Osteoblast (primary cell): ENCODE measurements around the gene CRYBB2. TPM values are rescaled to one million over a fixed set of nuclear protein-coding genes. Genes with fewer than 3 reads are reported as not detected.

Experiments used
- DNase-seq: peaks from one replicate; pipeline ENCODE4 v3.0.0; 2011; ENCODE audit warnings: low spot score, mixed read lengths; ENCODE audit not compliant: insufficient read length; ENCODE audit errors: missing footprints
- H2AFZ ChIP-seq: 2 replicates; pipeline ENCODE4 v1.6.0; 2011; ENCODE audit warnings: mild to moderate bottlenecking, low read length
- H3K27ac ChIP-seq: 2 replicates; pipeline ENCODE4 v1.5.1; 2011; ENCODE audit warnings: mild to moderate bottlenecking, low read depth, low read length, moderate library complexity
- H3K27me3 ChIP-seq: 2 replicates; pipeline ENCODE4 v1.6.0; 2012; ENCODE audit warnings: mild to moderate bottlenecking, control low read depth, inconsistent platforms, low read length, moderate library complexity; ENCODE audit not compliant: insufficient read depth
- H3K36me3 ChIP-seq: 2 replicates; pipeline ENCODE4 v1.5.1; 2011; ENCODE audit warnings: mild to moderate bottlenecking, low read length, control low read depth, moderate library complexity; ENCODE audit not compliant: insufficient read depth
- H3K4me1 ChIP-seq: 2 replicates; pipeline ENCODE4 v1.5.1; 2011; ENCODE audit warnings: mild to moderate bottlenecking, low read length, control low read depth, moderate library complexity; ENCODE audit not compliant: insufficient read depth
- H3K4me2 ChIP-seq: 2 replicates; pipeline ENCODE4 v1.6.0; 2011; ENCODE audit warnings: mild to moderate bottlenecking, low read length; ENCODE audit not compliant: insufficient read depth
- H3K4me3 ChIP-seq: fragments of 200-600 bp; sonication (generic); 3 replicates; pipeline ENCODE4 v1.5.1; 2012; ENCODE audit warnings: mild to moderate bottlenecking, low read length, inconsistent platforms; ENCODE audit not compliant: insufficient read depth
- H3K79me2 ChIP-seq: 2 replicates; pipeline ENCODE4 v1.6.0; 2012; ENCODE audit warnings: mild to moderate bottlenecking, low read length, control low read depth, inconsistent platforms; ENCODE audit not compliant: insufficient read depth
- H3K9me3 ChIP-seq: 2 replicates; pipeline ENCODE4 v1.5.1; 2011; ENCODE audit warnings: low read depth, low read length, control low read depth
- H4K20me1 ChIP-seq: 2 replicates; pipeline ENCODE4 v1.6.0; 2012; ENCODE audit warnings: mild to moderate bottlenecking, low read length, control low read depth; ENCODE audit not compliant: insufficient read depth
- total RNA-seq: library from RNA; depleted of rRNA; stranded (reverse); fragments of >200 nt; gene quantifications from 2 replicates; pipeline ENCODE4 v1.2.3, GENCODE V29; 2012
- TF ChIP-seq, protein P1 (sequence below): IDR thresholded peaks from 2 replicates; pipeline ENCODE4 v1.5.1; 2011; ENCODE audit warnings: mild to moderate bottlenecking, low read depth, low read length, moderate library complexity; ENCODE audit errors: extremely low read depth

Gene CRYBB2
- total RNA-seq, 1 donor: not detected

DNA sequence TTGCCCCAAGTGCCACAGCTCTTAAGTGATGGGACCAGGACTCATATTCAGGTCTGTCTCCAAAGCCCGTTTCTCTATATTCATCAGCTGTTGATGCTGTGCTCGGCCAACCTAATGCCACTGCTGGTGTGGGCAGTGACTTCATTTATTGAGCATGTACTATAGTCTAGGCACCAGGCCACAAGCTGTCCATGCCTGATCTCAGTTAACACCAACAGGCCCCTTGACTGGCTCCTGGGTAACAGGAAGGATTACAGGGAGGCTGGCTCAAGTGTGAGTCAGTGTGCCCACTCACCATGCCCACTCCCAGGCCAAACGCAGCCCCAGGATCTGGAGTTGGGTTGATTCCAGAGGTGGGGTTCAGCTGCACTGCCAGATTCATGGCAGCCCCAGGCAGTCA is 8.6 kb upstream of the CRYBB2 start:
- Histone ChIP-seq H3K4me2 (no peak overlapping the region), H4K20me1 (no peaks in the 10 kb centered on the region), H3K79me2 (no peaks in the 10 kb centered on the region), H3K9me3 (no peaks in the 10 kb centered on the region), H3K4me1 (no peaks in the 10 kb centered on the region), H3K27ac (no peak overlapping the region), H3K4me3 (no peak overlapping the region), H3K27me3 (no peaks in the 10 kb centered on the region), H3K36me3 (no peaks in the 10 kb centered on the region), H2AFZ (no peak overlapping the region)
- DNase-seq: no peak
- TF ChIP-seq, protein P1, sequence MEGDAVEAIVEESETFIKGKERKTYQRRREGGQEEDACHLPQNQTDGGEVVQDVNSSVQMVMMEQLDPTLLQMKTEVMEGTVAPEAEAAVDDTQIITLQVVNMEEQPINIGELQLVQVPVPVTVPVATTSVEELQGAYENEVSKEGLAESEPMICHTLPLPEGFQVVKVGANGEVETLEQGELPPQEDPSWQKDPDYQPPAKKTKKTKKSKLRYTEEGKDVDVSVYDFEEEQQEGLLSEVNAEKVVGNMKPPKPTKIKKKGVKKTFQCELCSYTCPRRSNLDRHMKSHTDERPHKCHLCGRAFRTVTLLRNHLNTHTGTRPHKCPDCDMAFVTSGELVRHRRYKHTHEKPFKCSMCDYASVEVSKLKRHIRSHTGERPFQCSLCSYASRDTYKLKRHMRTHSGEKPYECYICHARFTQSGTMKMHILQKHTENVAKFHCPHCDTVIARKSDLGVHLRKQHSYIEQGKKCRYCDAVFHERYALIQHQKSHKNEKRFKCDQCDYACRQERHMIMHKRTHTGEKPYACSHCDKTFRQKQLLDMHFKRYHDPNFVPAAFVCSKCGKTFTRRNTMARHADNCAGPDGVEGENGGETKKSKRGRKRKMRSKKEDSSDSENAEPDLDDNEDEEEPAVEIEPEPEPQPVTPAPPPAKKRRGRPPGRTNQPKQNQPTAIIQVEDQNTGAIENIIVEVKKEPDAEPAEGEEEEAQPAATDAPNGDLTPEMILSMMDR: no peak

DNA sequence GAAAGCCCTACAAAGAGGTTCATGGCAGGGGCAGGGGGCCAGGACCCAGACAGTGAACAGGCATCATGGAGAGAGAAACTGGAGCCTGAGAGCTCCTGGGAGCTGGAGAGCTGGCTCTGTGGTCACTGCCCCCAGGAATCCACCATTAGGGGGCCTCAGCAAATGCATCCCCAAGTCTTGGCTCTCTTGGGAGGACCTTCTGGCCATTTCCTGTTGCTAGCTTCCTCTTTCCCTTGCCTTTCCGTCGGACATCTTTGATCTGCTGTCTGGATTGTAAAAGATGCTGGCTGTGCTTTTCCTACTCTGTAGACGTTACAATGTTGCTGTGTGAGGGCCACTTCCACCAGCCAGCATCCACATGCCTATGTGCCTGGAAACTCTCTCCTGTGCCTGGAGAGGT is 7.1 kb upstream of the CRYBB2 start:
- H3K27ac ChIP-seq: no peak overlapping the region
- no peaks in the 10 kb centered on the region for H4K20me1 ChIP-seq
- no peak for DNase-seq
- H3K9me3 ChIP-seq: no peaks in the 10 kb centered on the region
- H3K4me1 ChIP-seq: no peaks in the 10 kb centered on the region
- no peaks in the 10 kb centered on the region for H3K79me2 ChIP-seq
- no peak overlapping the region for H2AFZ ChIP-seq
- H3K27me3 ChIP-seq: no peaks in the 10 kb centered on the region
- no peak overlapping the region for H3K4me3 ChIP-seq
- TF ChIP-seq, protein P1: no peak
- H3K4me2 ChIP-seq: no peak overlapping the region
- no peaks in the 10 kb centered on the region for H3K36me3 ChIP-seq

DNA sequence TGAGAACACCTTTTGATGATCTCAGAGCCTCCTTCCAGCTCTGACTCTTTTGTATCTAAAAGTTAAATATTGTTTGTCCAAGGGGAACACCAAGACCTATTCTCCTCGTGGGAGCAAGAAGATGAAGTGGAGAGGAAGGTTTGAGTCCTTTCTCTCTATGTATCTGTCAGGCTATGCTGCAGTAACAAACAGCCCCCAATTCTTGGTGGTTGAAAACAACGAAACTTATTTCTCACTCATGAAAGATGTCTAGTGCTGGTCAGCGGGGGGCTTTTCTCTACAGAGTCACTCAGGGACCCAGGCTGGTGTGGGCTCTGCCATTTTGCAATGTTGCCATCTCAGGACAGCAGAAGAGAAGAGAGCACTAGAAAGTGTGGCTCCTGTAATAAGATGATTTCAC is 6.2 kb upstream of the CRYBB2 start:
- Histone ChIP-seq H3K4me3 (no peak overlapping the region), H3K4me2 (no peak overlapping the region), H3K27me3 (no peaks in the 10 kb centered on the region), H3K9me3 (no peaks in the 10 kb centered on the region), H4K20me1 (no peaks in the 10 kb centered on the region), H3K79me2 (no peaks in the 10 kb centered on the region), H3K4me1 (no peaks in the 10 kb centered on the region), H3K36me3 (no peaks in the 10 kb centered on the region), H3K27ac (no peak overlapping the region), H2AFZ (no peak overlapping the region)
- TF ChIP-seq, protein P1: no peak
- no peak for DNase-seq

DNA sequence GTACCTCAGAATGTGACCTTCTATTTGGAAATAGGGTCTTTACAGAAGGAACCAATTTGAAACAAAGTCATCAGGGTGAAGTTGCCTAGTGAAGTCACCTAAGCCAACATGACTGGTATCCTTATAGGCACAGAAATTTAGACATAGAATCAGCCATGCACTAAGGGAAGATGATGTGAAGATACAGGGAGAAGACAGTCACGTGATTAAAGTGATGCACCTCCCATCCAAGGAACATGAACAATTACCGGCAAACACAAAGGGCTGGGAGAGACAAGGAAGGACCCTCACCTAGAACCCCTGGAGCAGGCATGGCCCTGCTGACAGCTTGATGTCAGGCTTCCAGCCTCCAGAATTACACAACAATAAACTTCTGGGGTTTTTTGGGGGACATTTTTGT is 3.2 kb upstream of the CRYBB2 start:
- no peak overlapping the region for H2AFZ ChIP-seq
- TF ChIP-seq, protein P1: no peak
- H3K79me2 ChIP-seq: no peaks in the 10 kb centered on the region
- no peaks in the 10 kb centered on the region for H3K36me3 ChIP-seq
- H3K4me3 ChIP-seq: no peak overlapping the region
- no peak for DNase-seq
- peaks cover 3% of the 10 kb centered on the region for H3K27me3 ChIP-seq
- H3K9me3 ChIP-seq: no peaks in the 10 kb centered on the region
- H4K20me1 ChIP-seq: no peaks in the 10 kb centered on the region
- no peak overlapping the region for H3K27ac ChIP-seq
- H3K4me1 ChIP-seq: no peaks in the 10 kb centered on the region
- H3K4me2 ChIP-seq: no peak overlapping the region
